ENCODE results near the gene VAMP3.
"Not testable (repeated sequence)": the region's sequence is repeated elsewhere in the genome, so short reads cannot be mapped to it uniquely, and the experiment has no call there.

Gene VAMP3

GRCh38 chr1:7768583-7768982 is 2.5 kb upstream of the VAMP3 start:
- DNase-seq (ENCODE audit: low read depth): no peak

GRCh38 chr1:7769673-7770412 is 1.3 kb upstream of the VAMP3 start:
- DNase-seq (ENCODE audit: low read depth): no peak

DNA sequence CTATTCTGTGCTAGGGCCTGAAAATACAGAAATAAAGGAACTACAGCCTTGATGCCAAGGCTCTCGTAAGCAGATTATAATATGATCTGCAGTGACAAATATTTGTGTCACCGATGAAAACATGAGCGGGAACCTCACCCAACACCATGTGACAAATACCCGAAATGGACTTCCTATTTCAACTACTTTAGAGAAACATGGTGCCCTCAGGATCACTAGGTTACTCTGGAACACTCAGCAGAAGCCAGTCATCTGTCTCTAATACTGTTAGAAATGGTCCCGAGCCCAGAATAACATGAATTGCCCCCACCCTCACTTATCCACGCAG is 463 bp upstream of the VAMP3 start:
- DNase-seq (ENCODE audit: low read depth): no peak

GRCh38 chr1:7771823-7772299 is 765 bp downstream of the VAMP3 start:
- DNase-seq (ENCODE audit: low read depth): no peak

- DNase-seq (ENCODE audit: low read depth): no peak
Measured at GRCh38 chr1:7777591-7777990, 6.5 kb downstream of the VAMP3 start.

DNA sequence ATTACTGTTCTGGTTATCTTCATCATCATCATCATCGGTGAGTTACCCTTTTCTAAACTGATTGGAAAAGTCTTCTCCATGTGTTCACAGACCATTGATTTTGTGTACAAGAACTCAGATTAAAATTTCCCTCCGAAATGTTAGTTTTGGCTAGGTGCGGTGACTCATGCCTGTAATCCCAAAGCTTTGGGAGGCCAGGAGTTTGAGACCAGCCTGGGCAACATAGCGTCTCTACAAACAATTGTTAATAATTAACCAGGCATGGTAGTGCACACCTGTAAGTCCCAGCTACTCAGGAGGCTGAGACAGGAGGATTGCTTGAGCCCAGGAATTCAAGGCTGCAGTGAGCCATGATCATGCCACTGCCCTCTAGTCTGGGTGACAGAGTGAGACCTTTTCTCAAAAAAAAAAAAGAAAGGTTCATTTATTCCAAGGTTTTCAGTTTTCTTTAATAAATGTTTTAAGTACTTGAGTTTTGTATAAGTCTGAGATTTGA is 7.1 kb downstream of the VAMP3 start:
- no peak for DNase-seq (ENCODE audit: low read depth)

DNA sequence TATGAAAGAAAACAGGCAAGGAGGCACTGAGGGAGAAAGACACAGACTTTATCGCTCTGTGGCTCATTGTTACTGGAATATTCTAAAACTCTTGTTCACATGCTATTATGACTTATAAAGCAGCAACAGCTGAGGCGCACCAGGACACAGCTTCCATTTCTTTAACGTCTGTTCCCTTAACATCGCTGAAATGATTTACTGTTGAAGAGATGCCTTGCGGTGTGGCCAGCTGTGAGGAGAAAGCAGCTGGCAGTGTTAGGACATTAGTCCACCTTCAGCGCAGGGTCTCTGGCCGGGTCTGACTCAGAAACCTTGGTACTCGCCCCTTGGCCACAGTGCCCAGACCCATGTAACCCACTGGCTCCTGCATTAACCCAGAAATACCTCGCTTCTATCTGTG is 9.9 kb downstream of the VAMP3 start:
- no peak for DNase-seq (ENCODE audit: low read depth)

DNA sequence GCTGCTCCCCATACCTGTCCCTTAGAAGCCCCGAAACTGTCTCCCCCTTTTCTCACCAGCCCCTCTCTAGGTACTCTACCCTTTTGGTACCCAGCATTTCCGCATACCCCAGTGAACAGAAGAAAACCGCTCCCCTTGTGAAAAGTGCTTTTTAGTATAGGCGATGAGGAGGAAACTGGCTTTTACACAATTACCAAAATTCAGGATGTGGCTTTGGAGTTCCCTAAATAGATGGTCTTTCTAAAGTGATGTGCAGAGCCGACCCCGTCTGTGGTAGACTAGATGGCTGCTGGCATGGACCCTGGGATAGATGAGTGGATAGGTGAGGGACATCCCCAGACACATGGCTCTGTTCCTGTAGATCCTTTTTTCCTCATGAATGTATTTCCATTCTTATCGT is 10.4 kb downstream of the VAMP3 start:
- no peak for DNase-seq (ENCODE audit: low read depth)

GRCh38 chr1:7781923-7782495 is 10.9 kb downstream of the VAMP3 start:
- no peak for DNase-seq (ENCODE audit: low read depth)

GRCh38 chr1:7783178-7783711 is 12.1 kb downstream of the VAMP3 start:
- peak; percentile 30 for DNase-seq (ENCODE audit: low read depth)

DNA sequence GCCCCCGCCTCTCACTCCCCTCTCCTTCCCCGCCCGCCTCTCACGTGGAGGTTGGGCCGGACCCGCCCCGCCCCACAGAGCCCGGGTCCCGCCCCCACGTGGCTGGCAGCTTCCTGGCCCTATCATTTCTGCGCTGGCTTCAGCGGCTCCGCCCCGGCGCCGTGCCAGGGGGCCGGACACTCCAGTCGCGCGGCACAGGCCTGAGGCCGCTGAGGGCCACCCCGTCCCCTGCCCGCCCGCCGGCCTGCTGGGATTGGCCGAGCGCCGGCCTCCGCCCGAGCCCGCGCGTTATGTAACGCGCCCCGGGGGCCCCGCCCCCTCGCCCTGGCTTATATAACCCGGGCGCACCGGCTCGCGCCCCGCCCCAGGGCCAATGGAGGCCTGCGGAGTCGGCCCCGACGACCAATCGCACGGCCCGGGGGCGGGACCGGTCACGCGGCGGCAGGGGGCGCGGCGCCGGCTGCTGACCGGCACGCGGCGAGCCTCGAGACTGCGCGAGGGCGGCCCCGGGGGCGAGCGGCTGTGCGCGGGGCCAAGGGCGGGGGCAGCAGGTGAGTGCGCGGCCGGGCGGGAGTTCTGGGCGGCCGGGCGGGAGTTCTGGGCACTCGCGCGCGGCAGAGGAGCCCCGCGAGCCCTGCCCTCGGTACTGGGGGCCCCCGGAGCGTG is 12.9 kb downstream of the VAMP3 start, which contains the start of gene PER3:
TSS of gene PER3 (plus strand) at position 466 of the 666 bp plus-strand sequence. CDS start 587 bp downstream, outside the sequence.
- peak; percentile 83 for DNase-seq (ENCODE audit: low read depth)

- no peak for DNase-seq (ENCODE audit: low read depth)
Measured at GRCh38 chr1:7784492-7785071, 13.5 kb downstream of the VAMP3 start.

- no peak for DNase-seq (ENCODE audit: low read depth)
Measured at GRCh38 chr1:7785108-7785507, 14.0 kb downstream of the VAMP3 start.

DNA sequence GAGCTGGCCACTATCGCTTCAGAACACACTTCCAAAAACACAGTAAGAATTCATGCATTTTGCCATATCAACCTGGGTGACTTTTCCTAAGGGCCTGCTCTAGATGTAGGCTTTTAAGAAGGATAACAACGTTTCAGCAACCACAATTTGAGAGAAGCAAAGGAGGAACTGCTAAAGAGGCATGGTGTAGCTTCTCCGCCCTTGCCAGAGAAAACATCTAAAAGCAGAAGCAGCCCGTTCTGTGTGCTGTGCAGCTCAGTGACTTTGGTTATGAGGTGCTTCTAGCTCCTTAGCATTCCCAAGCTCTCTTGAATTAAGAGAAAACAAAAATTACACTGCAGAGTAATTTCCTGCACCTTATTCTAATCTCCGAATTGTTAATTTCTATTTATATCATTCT is 15.7 kb downstream of the VAMP3 start:
- no peak for DNase-seq (ENCODE audit: low read depth)

GRCh38 chr1:7789828-7790227 is 18.7 kb downstream of the VAMP3 start:
- no peak for DNase-seq (ENCODE audit: low read depth)

DNA sequence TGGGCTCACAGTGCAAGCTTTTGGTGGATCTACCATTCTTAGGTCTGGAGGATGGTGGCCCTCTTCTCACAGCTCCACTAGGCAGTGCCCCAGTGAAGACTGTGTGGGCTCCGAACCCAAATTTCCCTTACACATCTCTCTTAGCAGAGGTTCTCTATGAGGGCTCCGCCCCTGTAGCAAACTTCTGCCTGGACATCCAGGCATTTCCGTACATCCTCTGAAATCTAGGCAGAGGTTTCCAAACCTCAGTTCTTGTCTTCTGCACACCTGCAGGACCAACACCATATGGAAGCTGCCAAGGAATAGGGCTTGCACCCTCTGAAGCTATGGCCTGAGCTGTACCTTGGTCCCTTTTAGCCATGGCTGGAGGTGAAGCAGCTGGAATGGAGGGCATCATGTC is 19.9 kb downstream of the VAMP3 start:
- DNase-seq (ENCODE audit: low read depth): not testable (repeated sequence)

GRCh38 chr1:7795406-7795805 is 24.3 kb downstream of the VAMP3 start:
- no peak for DNase-seq (ENCODE audit: low read depth)

DNA sequence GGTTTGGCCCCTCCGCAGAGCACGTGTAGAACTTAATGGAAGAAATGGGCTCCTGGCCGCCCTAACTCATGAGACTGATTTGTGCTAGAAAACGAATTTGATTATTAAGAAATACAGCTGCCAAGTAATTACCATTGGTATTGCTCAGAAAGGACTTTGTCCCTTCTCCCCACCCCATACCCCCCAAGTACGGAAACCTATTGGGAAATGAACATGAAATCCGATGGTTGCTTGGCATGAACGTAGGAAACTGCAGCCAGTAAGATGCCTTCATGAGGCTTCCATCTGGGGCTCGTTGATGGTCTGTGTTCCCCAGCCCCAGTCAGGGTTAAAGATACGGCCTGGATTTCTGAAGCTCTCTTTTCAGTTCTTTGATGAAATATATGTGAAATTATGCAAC is 34.4 kb downstream of the VAMP3 start:
- no peak for DNase-seq (ENCODE audit: low read depth)

GRCh38 chr1:7808253-7808844 is 37.3 kb downstream of the VAMP3 start:
- DNase-seq (ENCODE audit: low read depth): no peak

GRCh38 chr1:7809742-7810141 is 38.6 kb downstream of the VAMP3 start:
- no peak for DNase-seq (ENCODE audit: low read depth)

- DNase-seq (ENCODE audit: low read depth): no peak
Measured at GRCh38 chr1:7810395-7810794, 39.3 kb downstream of the VAMP3 start.

- no peak for DNase-seq (ENCODE audit: low read depth)
Measured at GRCh38 chr1:7811476-7811875, 40.4 kb downstream of the VAMP3 start.

Data from activated T-cell treated with anti-CD3 and anti-CD28 coated beads for 1 hour (primary cell).